GM19467 (cell line): ENCODE measurements around the gene PRKD2.

Experiments
- ATAC-seq: cut with Tn5 transposase; IDR thresholded peaks from one replicate; pipeline ENCODE4 v1.9.1; 2021; ENCODE audit warnings: mild to moderate bottlenecking, moderate library complexity; ENCODE audit not compliant: unreplicated experiment

The PRKD2 gene

DNA sequence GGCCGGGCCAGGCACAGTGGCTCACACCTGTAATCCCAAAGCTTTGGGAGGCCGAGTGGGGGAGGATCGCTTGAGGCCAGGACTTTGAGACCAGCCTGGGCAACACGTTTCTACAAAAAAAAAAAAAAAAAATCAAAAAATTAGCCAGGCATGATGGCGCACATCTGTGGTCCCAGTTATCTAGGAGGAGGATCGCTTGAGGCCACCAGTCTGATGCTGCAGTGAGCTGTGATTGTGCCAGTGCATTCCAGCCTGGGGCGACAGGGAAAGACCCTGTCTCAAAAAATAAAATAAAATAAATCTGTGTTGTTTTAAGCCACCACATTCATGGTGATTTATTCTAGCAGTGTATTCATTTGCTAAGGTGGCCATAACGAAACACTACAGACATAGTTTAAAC lies 51.8 kb downstream of the PRKD2 start:
- no peak for ATAC-seq

DNA sequence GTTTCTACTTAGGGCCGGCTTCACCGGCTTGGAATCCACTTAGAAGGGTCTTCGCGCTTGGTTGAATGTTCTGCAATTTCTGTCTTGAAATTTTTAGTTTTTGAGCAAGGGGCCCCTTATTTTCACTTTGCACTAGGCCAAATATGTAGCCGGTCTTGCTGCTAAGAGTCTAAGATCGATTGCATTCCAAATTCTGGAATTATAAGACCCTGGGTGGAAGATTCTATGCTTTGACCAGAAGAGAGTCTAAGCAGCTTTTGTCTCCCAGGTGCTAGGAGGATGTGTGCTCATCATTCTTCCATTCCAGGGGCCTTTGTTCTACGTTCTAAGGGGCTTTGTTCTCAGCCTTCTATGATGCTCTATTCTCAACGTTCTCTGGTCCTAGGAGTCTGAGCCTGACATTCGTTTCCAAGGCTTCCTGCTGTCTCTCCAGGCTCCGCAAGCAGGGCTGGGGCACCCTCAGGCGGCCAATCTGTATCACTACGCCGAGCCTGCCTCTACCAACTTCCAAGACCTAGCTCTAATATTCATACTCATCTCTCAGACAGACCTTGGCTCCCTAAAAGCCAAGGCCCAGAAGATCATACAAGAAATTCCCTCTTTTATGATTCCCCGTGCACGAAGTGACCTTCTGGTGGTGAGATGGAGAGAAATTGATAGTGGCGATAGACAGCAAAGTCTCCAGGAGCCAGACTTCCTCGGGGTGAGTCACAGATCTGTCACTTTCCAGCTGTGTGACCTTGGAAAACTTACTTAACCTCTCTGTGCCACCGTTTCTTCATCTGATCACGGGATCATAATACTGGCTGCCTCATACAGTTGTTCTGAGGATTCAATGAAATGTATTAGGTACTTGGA lies 55.0 kb downstream of the PRKD2 start:
- ATAC-seq: no peak

DNA sequence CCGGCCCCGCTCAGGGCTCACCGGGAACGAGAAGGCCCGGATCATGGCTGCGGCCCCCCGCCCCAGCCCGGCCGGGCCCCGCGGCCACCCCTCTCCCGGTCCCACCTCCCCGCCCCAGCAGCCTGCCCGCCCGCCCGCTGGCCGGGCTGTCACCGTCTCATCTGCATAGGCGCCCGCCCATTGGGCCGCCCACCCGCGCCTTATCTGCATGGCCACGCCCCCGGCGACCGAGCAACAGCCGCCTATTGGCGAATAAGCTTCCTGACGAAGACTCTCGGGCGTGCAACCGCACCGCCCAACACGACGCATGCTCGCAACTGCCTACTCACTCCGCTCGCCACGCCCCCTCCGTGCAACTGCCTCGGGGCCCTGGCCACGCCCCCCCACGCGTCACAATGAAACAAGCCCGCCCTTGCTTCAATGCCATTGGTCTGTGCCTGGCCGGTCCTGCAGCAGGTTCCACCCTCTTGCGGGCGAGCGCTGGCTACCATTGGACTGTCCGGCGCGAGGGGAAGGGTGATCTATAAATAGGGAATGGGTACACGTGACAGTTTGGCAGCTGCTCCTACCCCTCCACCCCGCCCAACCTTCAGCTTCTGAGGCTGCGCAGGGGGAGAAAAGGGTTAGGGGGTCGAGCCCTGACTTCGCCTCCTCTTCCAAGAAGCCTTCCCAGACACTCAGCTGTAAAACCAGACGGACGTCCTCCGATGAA lies 55.7 kb downstream of the PRKD2 start, which contains the start of gene DACT3:
Gene DACT3 (minus strand): TSS at position 163 of the 712 bp plus-strand sequence. CDS start 118 bp downstream, at position 45.
- peak; percentile 89 for ATAC-seq

DNA sequence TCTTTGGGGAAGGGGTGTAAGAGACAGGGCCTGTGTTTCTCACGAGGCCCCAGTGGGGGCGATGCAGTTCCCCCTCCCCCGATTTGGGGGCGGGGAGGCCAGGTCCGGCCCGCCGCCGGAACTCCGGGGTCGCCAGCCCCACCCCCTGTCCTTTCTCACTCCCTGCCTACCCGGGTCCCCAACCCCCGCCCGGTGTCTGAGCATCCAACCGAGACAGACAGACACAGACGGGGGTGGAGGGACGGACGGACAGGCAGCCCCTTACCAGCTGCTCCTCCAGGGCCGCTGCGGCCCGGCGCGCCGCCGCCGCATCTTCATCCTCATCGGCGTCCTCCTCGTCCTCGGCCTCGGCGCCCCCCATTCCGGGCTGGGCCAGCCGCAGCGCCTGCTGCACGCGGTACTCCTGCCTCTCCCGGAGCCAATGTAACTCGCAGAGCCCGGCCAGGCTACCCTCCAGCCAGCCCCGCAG lies 56.3 kb downstream of the PRKD2 start:
- peak; percentile 2 for ATAC-seq

DNA sequence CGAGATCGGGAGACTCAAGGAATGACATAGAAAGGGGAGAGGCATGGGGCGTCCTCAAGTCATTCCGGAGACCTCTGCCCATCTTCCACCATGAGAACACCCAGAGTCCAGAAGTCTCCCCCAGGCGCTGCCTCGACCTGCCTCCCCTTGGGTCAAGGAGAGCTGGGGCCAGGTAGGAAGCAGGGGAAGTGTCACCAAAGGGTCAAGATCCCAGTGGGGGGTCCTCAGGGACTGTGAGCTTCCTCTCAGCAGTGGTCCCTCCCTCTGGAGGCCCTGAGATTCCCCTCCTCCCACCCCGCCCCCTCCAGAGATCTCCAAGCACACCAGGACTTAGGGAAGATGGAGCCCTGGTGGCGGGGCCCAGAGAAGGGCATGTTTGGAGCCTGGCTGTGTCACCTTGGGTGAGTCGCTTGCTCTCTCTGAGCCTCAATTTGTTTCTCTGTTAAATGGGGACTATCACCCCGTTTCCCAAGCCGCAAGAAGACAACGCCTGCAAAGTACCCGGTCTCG lies 56.9 kb downstream of the PRKD2 start:
- ATAC-seq: no peak

DNA sequence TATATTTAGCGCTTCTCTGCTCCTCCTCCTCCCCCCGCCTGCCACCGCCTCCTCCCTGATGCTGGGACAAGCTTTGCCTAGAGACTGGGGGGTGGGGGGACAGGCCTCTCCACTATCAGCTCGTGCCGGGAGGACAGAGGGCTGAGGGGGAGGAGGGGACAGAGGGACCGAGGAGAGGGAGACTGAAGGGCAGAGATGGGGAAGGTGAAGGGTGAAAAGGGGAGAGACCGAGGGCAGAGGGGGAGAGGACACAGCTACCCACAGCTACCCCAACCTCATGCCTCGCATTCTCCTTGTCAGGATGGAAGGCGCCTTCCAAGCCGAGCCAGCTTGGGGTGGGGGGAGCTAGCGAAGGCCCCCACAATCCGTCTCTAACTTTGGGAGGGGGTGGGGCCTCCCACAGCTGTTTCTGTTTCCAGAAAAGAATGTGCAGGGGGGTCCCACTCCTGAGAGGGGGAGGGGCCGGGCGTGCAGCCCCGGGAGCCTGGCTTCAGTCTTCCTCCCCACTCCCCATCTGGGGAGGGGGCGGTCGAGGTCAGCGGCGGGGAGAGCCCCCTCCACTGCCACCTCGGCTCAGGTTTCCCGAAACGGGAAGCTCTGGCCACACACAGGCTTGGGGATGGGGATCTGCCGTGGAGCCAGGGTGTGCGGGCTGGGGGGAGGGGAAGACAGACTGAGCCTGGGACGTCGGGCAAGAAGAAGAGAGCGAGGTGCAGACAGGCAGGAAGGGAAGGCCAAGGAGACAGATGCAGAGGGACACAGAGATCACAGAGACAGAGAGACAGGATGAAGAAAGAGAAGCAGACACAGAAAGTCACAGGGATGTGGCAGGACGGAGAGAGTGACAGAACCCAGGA lies 57.5 kb downstream of the PRKD2 start:
- ATAC-seq: no peak

DNA sequence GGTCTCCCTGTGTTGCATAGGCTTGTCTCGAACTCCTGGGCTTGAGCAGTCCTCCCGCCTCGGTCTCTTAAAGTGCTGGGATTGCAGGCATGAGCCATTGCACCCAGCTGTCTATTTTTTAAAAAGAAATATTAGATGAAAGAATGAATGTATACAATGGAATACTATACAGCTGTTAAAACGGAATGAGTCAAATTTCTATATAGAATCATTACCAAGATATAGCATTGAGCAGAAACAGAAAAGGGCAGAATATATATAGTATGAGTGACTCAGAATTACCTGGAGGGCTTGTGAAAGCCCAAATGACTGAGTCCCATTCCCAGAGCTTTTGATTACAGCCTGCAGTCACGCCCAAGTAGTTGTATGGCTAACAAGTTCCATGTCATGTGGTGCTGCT lies 60.4 kb downstream of the PRKD2 start:
- no peak for ATAC-seq

DNA sequence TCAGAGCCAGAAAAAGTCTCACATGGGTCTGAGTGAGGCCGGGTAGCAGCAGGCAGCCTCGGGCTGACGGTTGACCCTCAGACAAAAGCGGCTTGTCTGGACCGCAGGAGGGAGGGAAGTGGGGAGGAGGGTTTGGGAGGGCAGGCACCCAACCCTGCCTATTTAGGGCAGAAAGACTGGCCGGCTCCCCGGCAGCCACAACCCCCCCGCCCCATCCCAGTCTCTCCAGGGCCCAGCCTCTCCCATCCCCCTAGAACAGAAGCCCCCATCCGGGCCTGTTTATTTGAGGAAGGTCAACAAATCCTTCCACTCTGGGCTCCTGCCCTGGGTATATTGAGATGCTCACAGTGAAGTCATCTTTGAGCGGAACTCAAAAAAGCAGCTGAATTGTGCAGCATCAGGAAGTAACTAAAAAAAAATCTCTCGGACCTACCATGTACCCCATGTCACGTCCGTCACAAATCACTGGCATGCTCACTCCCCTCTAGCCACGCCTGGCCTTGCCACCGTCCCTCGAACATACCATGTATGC lies 62.2 kb downstream of the PRKD2 start:
- ATAC-seq: no peak

DNA sequence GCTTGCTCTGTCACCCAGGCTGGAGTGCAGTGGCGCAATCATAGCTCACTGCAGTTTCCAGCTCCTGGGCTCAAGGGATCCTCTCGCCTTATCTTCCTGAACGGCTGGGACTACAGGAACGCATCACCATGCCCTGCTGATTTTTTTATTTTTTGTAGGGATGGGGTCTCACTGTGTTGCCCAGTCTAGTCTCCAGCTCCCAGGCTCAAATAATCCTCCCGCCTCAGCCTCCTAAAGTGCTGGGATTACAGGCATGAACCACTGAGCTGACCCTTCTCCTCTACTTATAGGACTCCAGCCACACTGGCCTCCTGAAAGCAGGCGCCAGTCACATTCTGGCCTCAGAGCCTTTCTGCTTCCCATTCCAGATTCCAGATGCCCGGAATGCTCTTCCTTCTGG lies 66.5 kb downstream of the PRKD2 start:
- ATAC-seq: no peak

DNA sequence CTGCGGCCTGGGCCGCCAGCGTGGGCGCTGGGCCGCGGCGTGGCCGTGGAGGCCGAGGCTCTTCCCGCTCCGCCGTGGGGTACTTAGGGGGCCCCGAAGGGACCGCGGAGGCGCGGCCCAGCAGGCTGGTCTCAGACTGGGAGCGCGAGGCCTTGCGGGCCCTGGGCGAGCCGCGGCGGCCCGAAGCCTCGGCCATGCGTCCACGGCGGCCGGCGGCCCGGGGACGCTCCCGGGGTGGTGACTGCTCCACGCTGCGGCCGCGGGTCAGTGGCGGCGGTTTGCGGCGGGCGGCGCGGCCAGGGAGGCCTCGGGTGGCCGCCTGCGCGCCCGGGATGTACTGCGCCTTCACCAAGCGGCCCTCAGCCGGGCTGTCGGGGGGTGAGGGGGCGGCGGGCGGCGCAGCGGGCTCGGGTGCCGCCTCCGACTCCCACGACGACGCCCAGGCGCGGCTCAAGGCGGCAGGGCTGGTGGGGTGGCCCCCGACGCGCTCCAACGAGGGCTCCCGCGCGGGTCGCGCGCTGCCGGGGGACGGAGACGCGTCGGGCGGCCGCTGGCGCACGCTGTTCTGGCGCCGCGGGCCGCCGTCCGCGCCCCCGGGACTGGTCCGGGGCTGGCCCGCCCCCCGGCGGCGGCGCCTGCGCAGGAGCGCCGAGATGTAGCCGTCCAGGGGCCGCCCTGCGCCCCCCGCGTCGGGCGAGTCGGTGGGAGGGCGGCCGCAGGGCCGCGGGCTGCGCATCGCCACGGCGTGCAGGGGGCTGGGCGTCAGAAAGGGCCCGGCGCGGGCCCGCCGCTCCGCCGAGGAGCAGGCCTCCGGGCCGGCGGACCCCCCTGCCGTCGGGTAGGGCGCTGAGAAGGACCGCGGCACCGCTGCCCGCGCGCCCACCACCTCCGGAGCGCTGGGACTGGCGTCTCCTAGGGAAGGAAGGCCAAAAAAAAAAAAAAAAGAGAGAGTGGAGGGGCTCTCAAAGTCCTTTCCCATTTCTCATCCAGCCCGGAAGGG lies 67.7 kb downstream of the PRKD2 start:
- no peak for ATAC-seq

DNA sequence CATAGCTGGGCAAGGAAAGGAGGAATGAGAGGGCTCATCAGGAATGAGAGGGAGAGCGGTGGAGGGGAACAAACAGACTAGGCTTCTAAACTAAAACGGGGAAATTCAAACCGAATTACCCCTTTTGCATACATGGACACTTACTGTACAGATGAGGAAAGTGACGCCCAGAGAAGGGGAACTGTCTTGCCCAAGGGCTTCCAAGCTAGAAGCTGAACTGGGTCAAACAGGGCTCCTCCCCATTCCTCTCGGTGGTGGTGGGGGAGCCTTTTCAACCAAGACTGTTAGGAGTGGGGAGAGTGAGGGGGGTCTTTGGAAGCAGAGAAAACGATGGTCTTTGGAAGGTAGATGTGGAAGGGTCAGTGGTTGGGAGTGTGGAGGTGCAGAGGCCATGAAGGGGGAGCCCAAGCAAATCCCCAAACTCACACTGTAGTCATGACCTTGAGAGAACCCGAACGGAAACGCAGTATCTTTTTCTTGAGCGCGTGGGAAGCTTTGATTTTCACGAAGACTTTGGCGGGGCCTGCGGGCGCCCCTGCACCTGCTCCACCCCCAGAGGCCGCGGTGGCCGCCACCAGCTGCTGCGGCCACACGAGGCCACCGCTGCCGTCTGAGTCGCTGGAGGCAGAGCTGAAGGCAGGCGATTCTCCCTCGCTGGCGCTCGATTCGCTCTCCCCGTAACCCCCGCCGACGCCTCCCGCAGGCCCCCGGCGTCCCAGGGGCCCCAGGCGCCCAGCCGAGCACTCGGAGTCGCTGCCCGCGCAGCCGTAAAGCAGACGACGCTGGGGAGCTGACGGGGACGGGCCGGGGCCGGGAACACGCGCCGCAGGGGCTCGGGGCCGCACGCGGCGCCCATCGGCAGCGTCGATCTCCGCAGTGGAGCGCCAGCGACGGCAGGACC lies 68.6 kb downstream of the PRKD2 start:
- no peak for ATAC-seq

DNA sequence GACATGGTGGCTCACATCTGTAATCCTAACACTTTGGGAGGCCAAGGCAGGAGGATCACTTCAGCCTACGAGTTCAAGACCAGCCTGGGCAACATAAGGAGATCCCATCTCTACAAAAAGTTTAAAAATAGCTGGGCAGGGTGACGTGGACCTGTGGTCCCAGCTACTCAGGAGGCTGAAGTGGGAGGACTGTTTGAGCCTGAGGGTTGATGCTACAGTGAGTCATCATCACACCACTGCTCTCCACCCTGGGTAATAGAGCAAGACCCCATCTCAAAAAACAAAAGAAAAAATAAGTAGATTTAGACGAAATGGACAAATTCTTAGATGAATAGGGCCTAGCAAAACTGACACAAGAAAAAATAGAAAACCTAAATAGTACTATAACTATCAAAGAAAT lies 70.5 kb downstream of the PRKD2 start:
- no peak for ATAC-seq

DNA sequence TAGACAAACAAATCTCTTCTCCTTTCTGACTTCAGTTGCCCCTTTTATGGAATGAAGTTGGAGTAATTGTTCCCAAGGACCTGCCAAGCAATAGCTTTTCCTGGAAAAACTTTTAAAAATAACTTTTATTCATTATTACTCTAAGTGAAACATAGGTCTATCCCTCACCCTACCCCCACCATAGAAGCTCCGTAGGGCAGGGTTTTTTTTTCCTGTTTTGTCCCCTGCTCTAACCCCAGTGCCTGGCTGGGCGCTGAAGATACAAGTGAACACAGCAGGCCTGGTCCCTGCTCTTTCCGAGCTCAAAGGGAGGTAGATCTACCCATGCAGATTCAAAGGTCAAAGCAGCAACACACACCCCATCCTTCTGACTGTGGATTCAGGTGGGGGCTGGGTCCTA lies 72.2 kb downstream of the PRKD2 start:
- no peak for ATAC-seq

DNA sequence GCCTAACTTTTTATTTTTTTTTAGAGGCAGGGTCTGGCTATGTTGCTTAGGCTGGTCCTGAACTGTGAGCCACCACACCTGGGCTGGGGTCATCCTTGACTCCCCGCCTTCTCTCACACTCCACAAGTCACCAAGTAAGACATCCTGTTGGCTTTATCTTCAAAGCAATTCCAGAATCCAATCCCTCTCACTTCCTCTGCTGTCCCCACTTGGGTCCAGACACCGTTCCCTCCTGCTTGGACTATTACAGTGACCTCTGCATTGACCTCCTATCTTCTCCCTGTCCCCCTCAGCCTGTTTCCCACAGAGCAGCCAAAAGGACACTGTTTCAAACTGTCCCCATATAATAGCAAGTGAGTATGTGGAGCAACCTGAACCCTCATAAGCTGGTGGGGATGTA lies 76.3 kb downstream of the PRKD2 start:
- ATAC-seq: no peak

DNA sequence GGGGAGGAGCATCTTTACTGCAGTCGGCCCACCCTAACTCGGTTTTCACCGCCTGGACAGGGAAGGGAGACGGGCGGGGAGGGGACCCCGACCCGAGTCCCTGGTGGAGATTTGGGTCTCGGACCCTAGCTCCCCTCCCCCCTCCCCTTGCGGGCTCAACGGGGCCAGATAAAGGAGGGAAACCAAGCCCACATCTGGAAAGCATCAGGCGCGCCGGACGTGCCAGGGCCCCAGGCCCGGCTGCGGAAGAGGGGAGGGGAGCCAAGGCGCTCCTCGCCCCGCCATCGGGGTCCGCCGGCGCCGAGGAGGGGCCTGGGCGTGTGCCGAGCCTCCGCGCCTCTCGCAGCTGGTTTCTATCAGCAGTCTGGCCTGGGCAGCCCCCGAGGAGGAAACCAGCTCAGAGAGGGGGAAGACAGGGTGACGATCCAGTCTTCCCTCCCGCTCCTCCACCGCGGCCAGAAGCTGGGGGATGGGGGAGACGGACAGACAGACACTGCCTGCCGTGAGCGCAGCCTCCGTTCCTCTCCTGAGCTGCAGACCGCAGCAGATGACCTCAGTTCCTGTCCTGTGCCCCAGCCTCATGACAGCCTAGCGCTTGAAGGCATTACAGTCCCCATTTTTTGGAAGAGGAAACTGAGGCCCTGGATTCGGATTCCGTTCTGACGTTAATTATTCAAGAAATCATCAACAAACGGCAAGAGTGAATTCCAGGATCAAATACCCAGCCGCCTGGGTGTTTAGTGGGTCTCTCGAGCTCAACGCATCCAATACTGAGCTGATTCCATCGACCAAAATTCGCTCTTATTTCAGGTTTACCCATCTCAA lies 77.3 kb downstream of the PRKD2 start:
- ATAC-seq: no peak

DNA sequence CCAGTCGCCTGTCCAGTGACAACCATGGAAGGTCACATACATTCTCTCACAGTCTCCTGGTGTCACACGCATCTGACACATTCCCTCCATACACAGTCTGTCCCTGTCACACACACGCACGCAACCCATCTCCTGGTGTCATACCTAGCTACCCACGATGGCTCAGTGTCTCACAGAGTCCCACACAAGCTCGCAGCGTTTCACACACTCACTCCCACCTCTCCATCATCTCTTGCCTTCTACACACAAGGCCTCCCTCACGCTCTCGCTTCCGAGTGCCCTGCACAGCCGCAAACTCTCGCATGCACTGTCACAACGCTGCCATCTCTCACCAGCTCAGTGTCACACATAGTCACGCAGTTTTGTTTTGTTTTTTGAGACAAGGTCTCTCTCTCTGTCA lies 79.7 kb downstream of the PRKD2 start:
- ATAC-seq: no peak

DNA sequence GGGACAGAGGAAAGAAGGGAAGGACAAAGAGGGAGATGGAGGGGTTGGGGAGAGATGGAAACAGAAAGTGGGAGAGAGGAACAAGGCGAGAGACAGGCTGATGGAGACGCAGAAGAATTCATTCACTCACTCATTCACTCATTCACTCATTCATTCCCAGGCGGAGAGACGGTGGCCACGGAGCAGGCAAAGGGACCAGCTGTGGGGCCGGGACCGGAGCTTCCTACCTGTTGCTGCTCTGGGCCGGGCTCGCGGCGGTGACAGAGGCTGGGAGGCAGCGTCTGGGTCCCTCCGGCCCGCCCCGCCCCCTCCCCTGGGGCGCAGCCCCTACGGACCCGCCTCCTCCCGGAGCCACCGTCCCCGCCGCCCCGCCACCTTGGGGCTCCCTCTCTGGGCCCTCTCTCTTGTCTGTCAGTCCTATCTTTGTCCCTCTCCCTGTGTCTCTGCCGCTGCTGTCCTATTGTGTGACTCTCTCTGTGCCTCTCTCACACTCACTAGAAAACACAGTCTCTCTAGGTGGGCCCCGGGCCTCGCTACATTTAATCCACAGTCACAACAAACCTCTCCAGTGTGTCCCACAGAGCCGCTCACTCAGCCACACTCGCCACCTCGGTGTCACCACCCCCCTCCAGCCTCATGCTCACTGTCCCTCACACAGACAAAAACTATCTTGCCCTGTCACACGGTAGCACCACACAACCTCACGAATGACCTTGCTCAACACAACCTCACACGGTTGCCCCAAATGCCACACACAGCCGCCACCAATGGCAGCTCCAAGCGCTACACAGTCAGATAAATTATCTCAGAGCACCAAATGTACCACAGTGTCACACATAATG lies 80.8 kb downstream of the PRKD2 start, which contains the start of gene GNG8:
Gene GNG8 (minus strand): TSS at position 283 of the 842 bp plus-strand sequence. CDS start 1,520 bp downstream, outside the sequence.
- ATAC-seq: no peak
